GM23338 (cell line): ENCODE data around the gene AP4M1. TPM values are rescaled to one million over a fixed set of nuclear protein-coding genes. Genes with fewer than 3 reads are reported as not detected.
A peak's percentile ranks its signal among the peaks of the same experiment; 100 is the strongest.

Source experiments
- ATAC-seq: fragments of 200-7000 bp; cut with Tn5 transposase; 3 replicates; pipeline ENCODE4 v1.9.1; 2020
- DNase-seq: peaks from one replicate; pipeline ENCODE4 v3.0.0-alpha.2; 2015; ENCODE audit warnings: low spot score
- H2AFZ ChIP-seq: fragments of 200-600 bp; sonication (generic); 2 replicates; pipeline ENCODE4 v1.8.0; 2016; ENCODE audit warnings: antibody characterized with exemption, mild to moderate bottlenecking, moderate library complexity
- H3F3A ChIP-seq: fragments of 200-600 bp; sonication (generic); replicated peaks from 2 replicates; pipeline ENCODE4 v1.8.0; 2017; ENCODE audit warnings: antibody characterized with exemption, mixed run types, low read depth
- H3K27ac ChIP-seq: fragments of 200-600 bp; sonication (generic); 2 replicates; pipeline ENCODE4 v1.6.1; 2016; ENCODE audit warnings: low read depth
- H3K27me3 ChIP-seq: fragments of 200-600 bp; sonication (generic); 2 replicates; pipeline ENCODE4 v1.8.0; 2016; ENCODE audit warnings: mild to moderate bottlenecking, mixed run types, moderate library complexity; ENCODE audit not compliant: insufficient read depth
- H3K36me3 ChIP-seq: fragments of 200-600 bp; sonication (generic); 2 replicates; pipeline ENCODE4 v1.8.0; 2016; ENCODE audit warnings: mild to moderate bottlenecking; ENCODE audit not compliant: insufficient read depth
- H3K4me1 ChIP-seq: fragments of 200-600 bp; sonication (generic); 2 replicates; pipeline ENCODE4 v1.8.0; 2016; ENCODE audit warnings: mild to moderate bottlenecking, moderate library complexity; ENCODE audit not compliant: insufficient read depth
- H3K4me2 ChIP-seq: fragments of 200-600 bp; sonication (generic); 2 replicates; pipeline ENCODE4 v1.7.1; 2017; ENCODE audit warnings: mixed run types
- H3K4me3 ChIP-seq: fragments of 200-600 bp; sonication (generic); 2 replicates; pipeline ENCODE4 v1.6.1; 2016; ENCODE audit warnings: mixed run types
- H3K79me2 ChIP-seq: fragments of 200-600 bp; sonication (generic); replicated peaks from 2 replicates; pipeline ENCODE4 v1.8.0; 2017; ENCODE audit warnings: mild to moderate bottlenecking; ENCODE audit not compliant: insufficient read depth
- H3K9me2 ChIP-seq: fragments of 200-600 bp; sonication (generic); 2 replicates; pipeline ENCODE4 v1.8.0; 2017; ENCODE audit not compliant: insufficient read depth
- H4K20me1 ChIP-seq: fragments of 200-600 bp; sonication (generic); replicated peaks from 2 replicates; pipeline ENCODE4 v1.8.0; 2017; ENCODE audit warnings: mild to moderate bottlenecking; ENCODE audit not compliant: insufficient read depth
- H3K27ac Mint-ChIP-seq: 2 replicates; pipeline ENCODE4 v1.8.0; 2020; ENCODE audit warnings: inconsistent platforms, mild to moderate bottlenecking, moderate library complexity, mixed read lengths
- H3K27me3 Mint-ChIP-seq: 3 replicates; pipeline ENCODE4 v1.8.0; 2022; ENCODE audit warnings: low read depth, mild to moderate bottlenecking, moderate library complexity, mixed read lengths, inconsistent platforms; ENCODE audit not compliant: insufficient read depth, poor library complexity
- H3K36me3 Mint-ChIP-seq: 3 replicates; pipeline ENCODE4 v1.8.0; 2021; ENCODE audit warnings: low read depth, mild to moderate bottlenecking, inconsistent platforms, moderate library complexity, mixed read lengths
- H3K4me1 Mint-ChIP-seq: 3 replicates; pipeline ENCODE4 v1.8.0; 2020; ENCODE audit warnings: mild to moderate bottlenecking, inconsistent platforms, mixed read lengths
- H3K4me3 Mint-ChIP-seq: 3 replicates; pipeline ENCODE4 v1.8.0; 2021; ENCODE audit warnings: moderate library complexity, mild to moderate bottlenecking, inconsistent platforms, mixed read lengths
- H3K9me3 Mint-ChIP-seq: 3 replicates; pipeline ENCODE4 v1.8.0; 2020; ENCODE audit warnings: moderate library complexity, mild to moderate bottlenecking, inconsistent platforms, mixed read lengths
- CREB1 ChIP-seq: fragments of 250-450 bp; sonication (Bioruptor Pico); IDR thresholded peaks from 2 replicates; pipeline ENCODE4 v1.5.0; 2020; ENCODE audit warnings: low read depth, mild to moderate bottlenecking, moderate library complexity
- JUNB ChIP-seq: IDR thresholded peaks from one replicate; pipeline ENCODE4 v1.6.1; 2016; ENCODE audit warnings: antibody characterized with exemption; ENCODE audit not compliant: unreplicated experiment
- NANOG ChIP-seq: IDR thresholded peaks from 2 replicates; pipeline ENCODE4 v1.6.1; 2016; ENCODE audit warnings: antibody characterized with exemption, borderline replicate concordance
- REST ChIP-seq: IDR thresholded peaks from one replicate; pipeline ENCODE4 v1.6.1; 2018; ENCODE audit warnings: antibody characterized with exemption; ENCODE audit not compliant: unreplicated experiment
- STAT1 ChIP-seq: IDR thresholded peaks from one replicate; pipeline ENCODE4 v1.6.1; 2016; ENCODE audit warnings: antibody characterized with exemption; ENCODE audit not compliant: unreplicated experiment
- ZNF114 ChIP-seq: fragments of 250-450 bp; sonication (Bioruptor Pico); IDR thresholded peaks from 2 replicates; pipeline ENCODE4 v1.5.0; 2020; ENCODE audit warnings: mild to moderate bottlenecking, moderate library complexity
- ZNF331 ChIP-seq: fragments of 250-450 bp; sonication (Bioruptor Pico); IDR thresholded peaks from 2 replicates; pipeline ENCODE4 v1.5.0; 2020; ENCODE audit warnings: low read depth, mild to moderate bottlenecking, moderate library complexity
- polyA plus RNA-seq: library from polyadenylated mRNA; unstranded; fragments of >200 nt; fragmentation: Nextera tagmentation; extraction: Ambion mirVana; gene quantifications from 2 replicates; pipeline ENCODE4 v1.2.1, GENCODE V29; 2016
- total RNA-seq: library from RNA; depleted of rRNA; stranded (reverse); fragments of >200 nt; shearing (Covaris generic); gene quantifications from 2 replicates; pipeline ENCODE4 v1.2.3, GENCODE V29; 2014
- TF ChIP-seq, protein P1 (sequence below), 2 experiments: fragments of 200-600 bp in 1 of 2; sonication (generic) in 1 of 2; conservative IDR thresholded peaks; 2 replicates each; pipeline versions ENCODE4 v1.5.1 to v1.6.1; 2016 to 2017; ENCODE audit warnings: antibody characterized with exemption in 2 of 2, low read depth in 2 of 2, mild to moderate bottlenecking in 2 of 2, moderate library complexity in 1 of 2
- TF ChIP-seq, protein P2 (sequence below): fragments of 250-450 bp; sonication (Bioruptor Pico); IDR thresholded peaks from 2 replicates; pipeline ENCODE4 v1.5.0; 2020; ENCODE audit warnings: mild to moderate bottlenecking, moderate library complexity

Gene AP4M1
- total and polyA plus RNA-seq, 2 experiments from 2014 or later = 9.5 to 13.3 TPM

DNA sequence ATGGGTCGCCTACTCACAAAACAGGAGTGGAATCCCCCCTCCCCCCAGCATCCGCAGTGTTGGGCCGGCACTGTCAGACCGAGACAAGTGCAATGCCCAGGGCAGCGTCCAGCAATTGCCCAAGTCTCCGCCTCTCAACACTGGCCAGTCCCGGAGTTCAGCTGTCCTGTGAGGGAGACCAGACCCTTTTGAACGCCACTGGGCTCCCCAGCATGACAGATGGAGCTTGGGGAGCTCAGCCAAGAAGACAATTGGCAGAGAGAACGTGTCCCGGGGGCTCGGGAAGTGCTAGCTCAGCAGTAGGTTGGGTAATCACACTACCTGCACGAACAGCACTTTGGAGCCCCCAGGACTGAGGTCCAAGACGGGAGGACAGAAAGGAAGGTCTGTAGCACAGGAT, 7.9 kb upstream of the AP4M1 start:
- no peak; the same call in 2 of the 3 replicates for ATAC-seq
- H3K27me3 Mint-ChIP-seq = peaks cover 43% of the 10 kb centered on the region
- no peak overlapping the region for H3K4me3 ChIP-seq
- peaks cover 5% of the 10 kb centered on the region; the same call in 2 of the 3 replicates for H3K9me3 Mint-ChIP-seq
- peaks cover 34% of the 10 kb centered on the region for H3K79me2 ChIP-seq
- H3K9me2 ChIP-seq = no peaks in the 10 kb centered on the region
- DNase-seq = no peak
- peak overlapping the region; percentile 1; the same call in 1 of the 2 replicates for H3K27ac ChIP-seq
- H3K4me2 ChIP-seq = no peak overlapping the region
- no peak overlapping the region for H2AFZ ChIP-seq
- no peaks in the 10 kb centered on the region for H3K27me3 ChIP-seq
- peaks cover 84% of the 10 kb centered on the region for H3K36me3 Mint-ChIP-seq
- H3K27ac Mint-ChIP-seq = peak overlapping the region; percentile 42; the same call in 1 of the 2 replicates
- TF ChIP-seq CREB1 (no peak), STAT1 (no peak), ZNF114 (CRISPR knock-in tag) (no peak), JUNB (no peak), ZNF331 (CRISPR knock-in tag) (no peak), REST (no peak), NANOG (no peak)
- TF ChIP-seq, protein P1, sequence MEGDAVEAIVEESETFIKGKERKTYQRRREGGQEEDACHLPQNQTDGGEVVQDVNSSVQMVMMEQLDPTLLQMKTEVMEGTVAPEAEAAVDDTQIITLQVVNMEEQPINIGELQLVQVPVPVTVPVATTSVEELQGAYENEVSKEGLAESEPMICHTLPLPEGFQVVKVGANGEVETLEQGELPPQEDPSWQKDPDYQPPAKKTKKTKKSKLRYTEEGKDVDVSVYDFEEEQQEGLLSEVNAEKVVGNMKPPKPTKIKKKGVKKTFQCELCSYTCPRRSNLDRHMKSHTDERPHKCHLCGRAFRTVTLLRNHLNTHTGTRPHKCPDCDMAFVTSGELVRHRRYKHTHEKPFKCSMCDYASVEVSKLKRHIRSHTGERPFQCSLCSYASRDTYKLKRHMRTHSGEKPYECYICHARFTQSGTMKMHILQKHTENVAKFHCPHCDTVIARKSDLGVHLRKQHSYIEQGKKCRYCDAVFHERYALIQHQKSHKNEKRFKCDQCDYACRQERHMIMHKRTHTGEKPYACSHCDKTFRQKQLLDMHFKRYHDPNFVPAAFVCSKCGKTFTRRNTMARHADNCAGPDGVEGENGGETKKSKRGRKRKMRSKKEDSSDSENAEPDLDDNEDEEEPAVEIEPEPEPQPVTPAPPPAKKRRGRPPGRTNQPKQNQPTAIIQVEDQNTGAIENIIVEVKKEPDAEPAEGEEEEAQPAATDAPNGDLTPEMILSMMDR (conservative IDR thresholded peaks at IDR 0.05; ENCODE audit: low read depth in 2 of 2) = no peak
- TF ChIP-seq, protein P2, sequence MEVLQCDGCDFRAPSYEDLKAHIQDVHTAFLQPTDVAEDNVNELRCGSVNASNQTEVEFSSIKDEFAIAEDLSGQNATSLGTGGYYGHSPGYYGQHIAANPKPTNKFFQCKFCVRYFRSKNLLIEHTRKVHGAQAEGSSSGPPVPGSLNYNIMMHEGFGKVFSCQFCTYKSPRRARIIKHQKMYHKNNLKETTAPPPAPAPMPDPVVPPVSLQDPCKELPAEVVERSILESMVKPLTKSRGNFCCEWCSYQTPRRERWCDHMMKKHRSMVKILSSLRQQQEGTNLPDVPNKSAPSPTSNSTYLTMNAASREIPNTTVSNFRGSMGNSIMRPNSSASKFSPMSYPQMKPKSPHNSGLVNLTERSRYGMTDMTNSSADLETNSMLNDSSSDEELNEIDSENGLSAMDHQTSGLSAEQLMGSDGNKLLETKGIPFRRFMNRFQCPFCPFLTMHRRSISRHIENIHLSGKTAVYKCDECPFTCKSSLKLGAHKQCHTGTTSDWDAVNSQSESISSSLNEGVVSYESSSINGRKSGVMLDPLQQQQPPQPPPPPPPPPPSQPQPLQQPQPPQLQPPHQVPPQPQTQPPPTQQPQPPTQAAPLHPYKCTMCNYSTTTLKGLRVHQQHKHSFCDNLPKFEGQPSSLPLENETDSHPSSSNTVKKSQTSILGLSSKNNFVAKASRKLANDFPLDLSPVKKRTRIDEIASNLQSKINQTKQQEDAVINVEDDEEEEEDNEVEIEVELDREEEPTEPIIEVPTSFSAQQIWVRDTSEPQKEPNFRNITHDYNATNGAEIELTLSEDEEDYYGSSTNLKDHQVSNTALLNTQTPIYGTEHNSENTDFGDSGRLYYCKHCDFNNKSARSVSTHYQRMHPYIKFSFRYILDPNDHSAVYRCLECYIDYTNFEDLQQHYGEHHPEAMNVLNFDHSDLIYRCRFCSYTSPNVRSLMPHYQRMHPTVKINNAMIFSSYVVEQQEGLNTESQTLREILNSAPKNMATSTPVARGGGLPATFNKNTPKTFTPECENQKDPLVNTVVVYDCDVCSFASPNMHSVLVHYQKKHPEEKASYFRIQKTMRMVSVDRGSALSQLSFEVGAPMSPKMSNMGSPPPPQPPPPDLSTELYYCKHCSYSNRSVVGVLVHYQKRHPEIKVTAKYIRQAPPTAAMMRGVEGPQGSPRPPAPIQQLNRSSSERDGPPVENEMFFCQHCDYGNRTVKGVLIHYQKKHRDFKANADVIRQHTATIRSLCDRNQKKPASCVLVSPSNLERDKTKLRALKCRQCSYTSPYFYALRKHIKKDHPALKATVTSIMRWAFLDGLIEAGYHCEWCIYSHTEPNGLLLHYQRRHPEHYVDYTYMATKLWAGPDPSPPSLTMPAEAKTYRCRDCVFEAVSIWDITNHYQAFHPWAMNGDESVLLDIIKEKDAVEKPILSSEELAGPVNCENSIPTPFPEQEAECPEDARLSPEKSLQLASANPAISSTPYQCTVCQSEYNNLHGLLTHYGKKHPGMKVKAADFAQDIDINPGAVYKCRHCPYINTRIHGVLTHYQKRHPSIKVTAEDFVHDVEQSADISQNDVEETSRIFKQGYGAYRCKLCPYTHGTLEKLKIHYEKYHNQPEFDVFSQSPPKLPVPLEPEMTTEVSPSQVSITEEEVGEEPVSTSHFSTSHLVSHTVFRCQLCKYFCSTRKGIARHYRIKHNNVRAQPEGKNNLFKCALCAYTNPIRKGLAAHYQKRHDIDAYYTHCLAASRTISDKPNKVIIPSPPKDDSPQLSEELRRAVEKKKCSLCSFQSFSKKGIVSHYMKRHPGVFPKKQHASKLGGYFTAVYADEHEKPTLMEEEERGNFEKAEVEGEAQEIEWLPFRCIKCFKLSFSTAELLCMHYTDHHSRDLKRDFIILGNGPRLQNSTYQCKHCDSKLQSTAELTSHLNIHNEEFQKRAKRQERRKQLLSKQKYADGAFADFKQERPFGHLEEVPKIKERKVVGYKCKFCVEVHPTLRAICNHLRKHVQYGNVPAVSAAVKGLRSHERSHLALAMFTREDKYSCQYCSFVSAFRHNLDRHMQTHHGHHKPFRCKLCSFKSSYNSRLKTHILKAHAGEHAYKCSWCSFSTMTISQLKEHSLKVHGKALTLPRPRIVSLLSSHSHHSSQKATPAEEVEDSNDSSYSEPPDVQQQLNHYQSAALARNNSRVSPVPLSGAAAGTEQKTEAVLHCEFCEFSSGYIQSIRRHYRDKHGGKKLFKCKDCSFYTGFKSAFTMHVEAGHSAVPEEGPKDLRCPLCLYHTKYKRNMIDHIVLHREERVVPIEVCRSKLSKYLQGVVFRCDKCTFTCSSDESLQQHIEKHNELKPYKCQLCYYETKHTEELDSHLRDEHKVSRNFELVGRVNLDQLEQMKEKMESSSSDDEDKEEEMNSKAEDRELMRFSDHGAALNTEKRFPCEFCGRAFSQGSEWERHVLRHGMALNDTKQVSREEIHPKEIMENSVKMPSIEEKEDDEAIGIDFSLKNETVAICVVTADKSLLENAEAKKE (CRISPR knock-in tag) = no peak
- peaks cover 51% of the 10 kb centered on the region for H4K20me1 ChIP-seq
- no peak overlapping the region; the same call in 2 of the 3 replicates for H3K4me3 Mint-ChIP-seq
- H3K4me1 Mint-ChIP-seq = peaks cover 33% of the 10 kb centered on the region
- peaks cover 88% of the 10 kb centered on the region for H3F3A ChIP-seq
- peaks cover 64% of the 10 kb centered on the region for H3K36me3 ChIP-seq
- peaks cover 6% of the 10 kb centered on the region for H3K4me1 ChIP-seq
